Measurements from ENCODE around the gene PMF1.

DNA sequence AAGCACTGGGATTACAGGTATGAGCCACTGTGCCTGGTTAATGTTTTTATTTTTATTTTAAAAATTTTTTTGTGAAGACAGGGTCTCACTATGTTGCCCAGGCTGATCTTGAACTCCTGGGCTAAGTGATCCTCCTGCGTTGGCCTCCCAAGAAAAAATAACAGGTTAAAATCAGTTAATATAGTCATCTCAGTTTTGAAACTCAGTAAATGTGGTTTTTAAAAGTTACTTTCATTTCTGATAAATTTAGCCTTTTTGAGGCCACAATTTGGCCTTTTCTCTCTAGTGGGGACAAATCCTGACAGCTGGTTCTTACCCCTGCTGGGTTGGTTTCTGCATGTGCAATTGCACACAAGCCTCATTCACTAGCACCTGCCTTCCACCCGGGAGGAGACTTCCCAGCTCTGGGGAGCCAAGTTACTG is 13.3 kb downstream of the PMF1 start:
- TF ChIP-seq CTCF (IDR thresholded peaks at IDR 0.05) (no peak), POLR2AphosphoS5 (IDR thresholded peaks at IDR 0.05) (no peak), POLR2A (IDR thresholded peaks at IDR 0.05) (no peak)

Measured in prostate gland (tissue), 2 donors.